ENCODE measurements around the gene OR1B1.

The OR1B1 gene

GRCh38 chr9:122657527-122657926 is at the start of gene OR1B1:
Gene OR1B1 (minus strand): TSS chr9:122657627.
- ChIA-PET POLR2A (ENCODE audit: low non-redundant PET) (no interaction called here), CTCF (no interaction called here)
- H3K27ac ChIP-seq: no peak within 1 kb of the TSS
- TF ChIP-seq CTCF (conservative IDR thresholded peaks at IDR 0.05; ENCODE audit: low read depth): no peak
- DNase-seq (ENCODE audit: low spot score): no peak

GRCh38 chr9:122695696-122696095 is 38.3 kb upstream of the OR1B1 start:
- no peak overlapping the region for H3K27ac ChIP-seq
- DNase-seq (ENCODE audit: low spot score): peak; percentile 30
- ChIA-PET POLR2A (ENCODE audit: low non-redundant PET) (no interaction called here), CTCF (no interaction called here)
- no peak for TF ChIP-seq CTCF (conservative IDR thresholded peaks at IDR 0.05; ENCODE audit: low read depth)

- no peak for TF ChIP-seq CTCF (conservative IDR thresholded peaks at IDR 0.05; ENCODE audit: low read depth)
- DNase-seq (ENCODE audit: low spot score): no peak
- ChIA-PET CTCF (interaction anchor here (0.6 kb wide), 2 partner anchors 538 to 1745 kb away, joined by 3 to 4 read pairs; no protein-coding TSS in a partner anchor), POLR2A (ENCODE audit: low non-redundant PET) (no interaction called here)
- no peak overlapping the region for H3K27ac ChIP-seq
Measured at GRCh38 chr9:122684851-122685250, 27.4 kb upstream of the OR1B1 start.

GRCh38 chr9:122672481-122672880 is 15.1 kb upstream of the OR1B1 start:
- DNase-seq (ENCODE audit: low spot score): no peak
- ChIA-PET CTCF (no interaction called here), POLR2A (ENCODE audit: low non-redundant PET) (no interaction called here)
- no peak for TF ChIP-seq CTCF (conservative IDR thresholded peaks at IDR 0.05; ENCODE audit: low read depth)
- no peak overlapping the region for H3K27ac ChIP-seq

GRCh38 chr9:122661416-122661815 is 4.0 kb upstream of the OR1B1 start, which contains the start of gene OR1L1:
Gene OR1L1 (plus strand): TSS chr9:122661716. CDS start chr9:122661716, 0 bp downstream.
- no peak within 1 kb of the TSS for H3K27ac ChIP-seq
- no peak for DNase-seq (ENCODE audit: low spot score)
- CTCF ChIA-PET: no interaction called here
- no peak for TF ChIP-seq CTCF (conservative IDR thresholded peaks at IDR 0.05; ENCODE audit: low read depth)
- POLR2A ChIA-PET (ENCODE audit: low non-redundant PET): no interaction called here

- no peak overlapping the region for H3K27ac ChIP-seq
- no peak for TF ChIP-seq CTCF (conservative IDR thresholded peaks at IDR 0.05; ENCODE audit: low read depth)
- DNase-seq (ENCODE audit: low spot score): no peak
- CTCF ChIA-PET: no interaction called here
- POLR2A ChIA-PET (ENCODE audit: low non-redundant PET): no interaction called here
Measured at GRCh38 chr9:122656378-122656777, 1.0 kb downstream of the OR1B1 start.

- CTCF ChIA-PET: no interaction called here
- DNase-seq (ENCODE audit: low spot score): peak; percentile 37
- no peak overlapping the region for H3K27ac ChIP-seq
- TF ChIP-seq CTCF (conservative IDR thresholded peaks at IDR 0.05; ENCODE audit: low read depth): no peak
- POLR2A ChIA-PET (ENCODE audit: low non-redundant PET): no interaction called here
Measured at GRCh38 chr9:122642226-122642625, 15.2 kb downstream of the OR1B1 start.

All from RWPE1 (cell line).